HG03139 (cell line): ENCODE measurements around the gene LRRC27.
"Not testable (repeated sequence)": the region's sequence is repeated elsewhere in the genome, so short reads cannot be mapped to it uniquely, and the experiment has no call there.

Experiments
- ATAC-seq: cut with Tn5 transposase; IDR thresholded peaks from one replicate; pipeline ENCODE4 v1.9.1; 2021; ENCODE audit not compliant: unreplicated experiment

Gene LRRC27

DNA sequence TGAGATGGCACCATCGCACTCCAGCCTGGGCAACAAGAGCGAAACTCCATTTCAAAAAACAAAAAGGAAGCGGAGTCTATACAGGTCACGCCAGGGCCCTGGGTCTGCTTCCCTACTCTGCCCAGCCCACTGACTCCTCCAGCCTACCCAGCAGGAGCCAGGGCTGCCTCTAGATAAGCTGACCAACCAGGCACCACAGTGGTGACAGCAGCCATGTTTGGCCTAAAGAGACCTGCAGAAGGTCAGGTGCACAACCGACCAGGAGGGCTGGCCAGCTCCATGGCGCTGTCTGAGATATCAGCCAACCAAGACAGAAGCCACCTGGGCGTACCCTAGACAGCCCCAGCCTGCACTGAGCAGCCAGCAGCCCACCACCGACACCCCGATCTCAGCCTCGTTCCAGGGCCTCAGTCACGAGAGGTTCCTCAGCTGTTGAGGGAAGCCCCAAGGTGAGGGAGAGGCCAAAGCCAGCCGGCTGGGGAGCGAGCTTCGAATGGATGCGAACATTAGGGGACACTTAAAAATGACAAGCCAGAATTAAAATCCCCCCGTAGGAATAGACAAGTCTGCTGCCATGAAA lies 40.6 kb downstream of the LRRC27 start:
- ATAC-seq, result no peak

GRCh38 chr10:132373241-132373955 lies 41.4 kb downstream of the LRRC27 start:
- no peak for ATAC-seq

DNA sequence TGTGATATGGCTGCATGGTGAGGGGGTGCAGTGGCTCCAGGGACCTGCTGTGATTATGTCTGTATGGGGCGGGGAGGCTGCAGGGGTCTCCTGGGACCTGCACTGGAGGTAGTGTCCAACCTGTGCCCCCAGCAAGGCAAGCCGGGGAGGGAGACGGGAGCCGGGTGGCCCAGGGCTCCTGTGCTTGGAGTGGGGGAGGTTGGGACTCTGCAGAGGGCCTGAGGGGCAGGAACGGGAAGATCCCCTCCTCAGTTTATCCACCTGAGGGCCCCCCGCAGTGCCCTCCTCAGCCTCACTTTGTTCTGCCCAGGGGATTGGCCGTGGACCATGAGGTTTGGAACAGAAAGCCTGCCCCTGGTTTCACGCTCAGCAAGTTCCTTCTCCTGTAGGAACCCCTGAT lies 42.2 kb downstream of the LRRC27 start:
- no peak for ATAC-seq

- no peak for ATAC-seq
Observed at GRCh38 chr10:132374612-132375011, 42.6 kb downstream of the LRRC27 start.

GRCh38 chr10:132375116-132375794 lies 43.3 kb downstream of the LRRC27 start:
- ATAC-seq, result no peak

- no peak for ATAC-seq
Observed at GRCh38 chr10:132375795-132376297, 43.9 kb downstream of the LRRC27 start.

- no peak for ATAC-seq
Observed at GRCh38 chr10:132376394-132376851, 44.4 kb downstream of the LRRC27 start.

DNA sequence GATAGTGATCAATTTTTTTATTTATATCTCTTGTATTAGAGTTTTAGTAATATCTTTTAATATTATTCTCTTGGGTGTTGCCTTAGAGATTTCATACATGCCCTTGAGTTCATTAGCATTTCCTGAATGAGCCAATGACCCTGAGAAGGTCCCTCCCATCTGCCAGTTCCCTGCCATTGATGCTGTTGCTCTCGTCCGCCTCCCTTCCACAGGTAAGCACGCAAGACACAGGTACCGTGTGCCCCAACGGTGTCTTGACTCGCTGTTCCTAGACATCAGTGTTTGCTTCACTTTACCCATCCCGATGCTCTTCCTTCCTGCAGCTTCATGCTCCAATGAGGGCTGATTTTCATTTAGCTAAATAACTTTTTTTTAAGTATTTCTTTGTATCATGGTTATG lies 45.3 kb downstream of the LRRC27 start:
- no peak for ATAC-seq

DNA sequence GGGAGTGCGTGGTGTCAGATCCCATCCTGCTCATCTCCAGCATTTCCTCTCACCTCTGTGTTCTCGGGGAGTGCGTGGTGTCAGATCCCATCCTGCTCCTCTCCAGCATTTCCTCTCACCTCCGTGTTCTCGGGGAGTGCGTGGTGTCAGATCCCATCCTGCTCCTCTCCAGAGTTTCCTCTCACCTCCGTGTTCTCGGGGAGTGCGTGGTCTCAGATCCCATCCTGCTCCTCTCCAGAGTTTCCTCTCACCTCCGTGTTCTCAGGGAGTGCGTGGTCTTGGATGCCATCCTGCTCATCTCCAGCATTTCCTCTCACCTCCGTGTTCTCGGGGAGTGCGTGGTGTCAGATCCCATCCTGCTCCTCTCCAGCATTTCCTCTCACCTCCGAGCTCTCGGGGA lies 47.0 kb downstream of the LRRC27 start:
- not testable (repeated sequence) for ATAC-seq

GRCh38 chr10:132380986-132381385 lies 49.0 kb downstream of the LRRC27 start:
- ATAC-seq, result not testable (repeated sequence)

GRCh38 chr10:132381741-132382140 lies 49.7 kb downstream of the LRRC27 start:
- ATAC-seq, result no peak

DNA sequence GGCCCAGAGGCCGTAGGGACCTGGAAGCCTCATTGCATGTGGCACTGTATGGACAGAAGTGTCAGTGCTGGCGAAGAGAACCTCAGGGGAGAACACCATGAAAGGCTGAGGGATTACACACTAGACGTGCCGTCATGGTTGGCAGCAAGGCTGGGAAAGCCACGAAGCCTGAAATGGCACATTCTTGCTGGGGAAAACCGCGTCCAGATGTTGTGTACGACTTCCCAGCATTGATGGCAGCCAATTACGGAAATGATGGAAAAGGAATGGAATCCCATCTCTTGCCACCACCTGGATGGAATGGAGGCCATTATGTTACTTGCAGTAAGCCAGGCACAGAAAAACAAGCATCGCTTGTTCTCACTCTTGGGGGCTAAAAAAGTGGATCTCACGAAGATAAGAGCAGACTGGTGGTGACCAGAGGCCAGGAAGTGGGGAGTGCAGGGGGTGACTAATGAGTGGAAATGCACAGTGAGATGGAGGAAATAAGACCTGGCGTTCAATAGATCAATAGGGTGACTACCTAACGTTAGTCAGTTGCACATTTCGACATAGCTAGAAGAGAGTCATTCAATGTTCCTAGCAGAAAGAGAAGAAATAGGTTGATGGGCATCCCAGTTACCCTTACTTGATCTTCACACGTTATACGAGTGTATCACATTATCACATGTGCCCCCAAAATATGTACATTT lies 50.4 kb downstream of the LRRC27 start:
- no peak for ATAC-seq

DNA sequence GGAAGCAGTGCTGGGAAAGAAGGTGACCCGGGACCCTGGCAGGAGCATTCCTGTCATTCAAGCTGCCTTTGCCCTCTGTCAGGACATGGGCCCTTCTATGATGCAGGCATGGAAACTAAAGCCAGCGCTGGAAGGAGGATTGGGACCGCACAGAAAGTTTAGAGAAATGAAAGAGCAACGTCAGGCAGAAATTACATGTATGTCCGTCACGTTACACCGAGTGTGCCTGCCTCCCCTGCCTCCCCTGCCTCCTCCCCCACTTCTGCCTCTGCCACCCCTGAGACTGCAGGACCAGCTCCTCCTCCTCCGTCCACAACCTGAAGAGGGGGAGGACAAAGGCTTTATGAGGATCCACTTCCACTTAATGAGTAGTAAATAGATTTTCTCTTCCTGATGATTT lies 51.1 kb downstream of the LRRC27 start:
- no peak for ATAC-seq

GRCh38 chr10:132383751-132384196 lies 51.8 kb downstream of the LRRC27 start:
- ATAC-seq, result no peak

- no peak for ATAC-seq
Observed at GRCh38 chr10:132384618-132385388, 52.8 kb downstream of the LRRC27 start.

- no peak for ATAC-seq
Observed at GRCh38 chr10:132385389-132385667, 53.3 kb downstream of the LRRC27 start.

DNA sequence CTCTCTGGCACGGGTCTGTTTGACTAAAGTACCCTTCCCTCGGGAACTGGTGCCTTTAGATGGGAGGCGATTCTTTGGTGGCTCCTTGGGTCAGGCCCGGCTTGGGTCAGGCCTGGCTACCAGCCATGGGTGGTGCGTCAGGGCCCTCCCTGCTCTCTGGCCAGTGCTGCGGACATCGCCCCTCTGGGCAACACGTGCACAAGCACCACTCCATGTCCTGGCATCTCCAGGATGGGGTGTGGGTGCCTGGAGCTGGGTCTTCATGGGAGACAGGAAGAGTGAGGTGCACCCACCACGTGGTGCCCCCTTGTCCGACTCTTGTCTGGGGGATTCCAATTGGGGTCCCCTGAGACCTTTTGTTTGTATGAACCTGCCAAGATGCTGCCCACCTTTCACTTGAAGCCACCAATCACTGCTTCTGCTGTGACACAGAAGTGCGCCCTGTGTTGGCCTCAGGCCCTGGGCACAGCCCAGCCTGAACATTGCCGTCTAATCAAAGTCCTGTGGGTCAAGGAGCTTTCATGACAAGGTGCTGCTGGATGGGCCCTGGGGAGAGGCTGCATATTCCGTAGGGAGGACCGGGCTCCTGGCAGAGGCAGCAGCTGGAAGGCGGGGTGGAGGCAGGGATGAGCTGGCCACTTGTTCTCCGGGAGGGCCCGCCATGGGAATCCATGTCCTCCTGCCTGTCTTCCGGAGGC lies 53.9 kb downstream of the LRRC27 start:
- ATAC-seq, result no peak

DNA sequence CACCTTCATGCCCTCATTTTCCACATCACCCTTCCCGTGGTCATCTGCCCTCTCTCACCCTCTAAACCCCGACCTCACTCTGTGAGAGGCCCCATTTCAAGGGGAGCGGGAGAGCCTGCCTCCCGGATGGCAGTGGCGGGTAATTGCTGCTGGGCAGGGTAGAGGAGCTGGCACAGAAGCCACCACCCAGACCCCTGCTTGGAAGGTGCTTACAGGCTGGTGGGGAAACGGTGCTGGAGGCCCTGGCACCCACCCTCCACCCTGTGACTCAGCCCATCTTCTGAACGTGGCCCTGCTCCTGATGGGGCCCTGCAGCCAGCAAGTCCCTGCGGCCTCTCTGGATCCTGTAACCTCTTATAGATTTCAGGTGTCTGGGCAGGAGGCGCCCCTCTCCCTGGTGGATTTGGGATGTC lies 54.4 kb downstream of the LRRC27 start:
- ATAC-seq, result no peak

GRCh38 chr10:132386896-132387295 lies 54.9 kb downstream of the LRRC27 start:
- ATAC-seq, result not testable (repeated sequence)

DNA sequence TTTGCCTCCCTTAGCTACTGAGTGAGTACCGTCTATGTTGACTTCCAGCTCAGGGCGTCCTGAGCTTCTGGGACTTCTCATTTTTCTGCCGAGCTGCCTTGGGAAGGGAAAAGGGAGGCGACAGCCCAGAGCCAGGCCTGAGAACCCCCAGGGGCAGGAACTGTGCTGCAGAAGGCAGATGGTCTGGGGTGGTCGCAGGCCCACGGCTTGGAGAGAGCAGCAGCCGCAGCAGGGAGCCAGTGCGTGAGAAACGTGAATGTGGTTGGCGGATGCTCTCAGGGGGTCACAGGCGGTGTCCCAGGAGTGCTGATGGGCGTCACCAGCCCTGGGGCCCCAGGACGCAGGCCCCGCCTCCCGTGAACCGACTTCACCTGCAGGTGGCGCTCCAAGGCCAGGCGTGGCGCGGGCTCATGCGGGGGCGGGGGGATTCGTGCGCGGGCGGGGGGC lies 55.8 kb downstream of the LRRC27 start:
- ATAC-seq, result no peak
